CD14-positive monocyte (primary cell): ENCODE data around the gene MISP. TPM values are rescaled to one million over a fixed set of nuclear protein-coding genes. Genes with fewer than 3 reads are reported as not detected.

Source experiments
- DNase-seq, 3 donors: peaks; one replicate each; pipeline ENCODE4 v3.0.0-alpha.2; 2011 to 2022
- H2AFZ ChIP-seq: 2 replicates; pipeline ENCODE4 v1.6.0; 2012; ENCODE audit warnings: mild to moderate bottlenecking, low read depth, low read length, inconsistent platforms; ENCODE audit not compliant: insufficient read depth, poor library complexity, severe bottlenecking
- H3K27ac ChIP-seq, 2 donors: 1 replicate in 1 of 2; 2 replicates in 1 of 2; pipeline ENCODE4 v1.5.1; 2012 to 2013; ENCODE audit warnings: low read length in 2 of 2, control low read depth in 1 of 2, inconsistent platforms in 1 of 2, low read depth in 1 of 2, mild to moderate bottlenecking in 1 of 2
- H3K27me3 ChIP-seq, 2 donors: one replicate each; pipeline versions ENCODE4 v1.6.0 to v1.6.1; 2011 to 2013; ENCODE audit warnings: low read length in 2 of 2; ENCODE audit not compliant: control insufficient read depth in 2 of 2, insufficient read depth in 2 of 2
- H3K36me3 ChIP-seq, 2 donors: replicated peaks in 1 of 2; 1 replicate in 1 of 2; 2 replicates in 1 of 2; pipeline versions ENCODE4 v1.5.1 to v1.6.1; 2012 to 2013; ENCODE audit warnings: low read length in 2 of 2, control low read depth in 1 of 2, inconsistent platforms in 1 of 2, mild to moderate bottlenecking in 1 of 2; ENCODE audit not compliant: insufficient read depth in 2 of 2, control insufficient read depth in 1 of 2
- H3K4me1 ChIP-seq, 2 donors: 1 replicate in 1 of 2; 2 replicates in 1 of 2; pipeline versions ENCODE4 v1.5.1 to v1.6.1; 2012 to 2013; ENCODE audit warnings: low read length in 2 of 2, control low read depth in 1 of 2, inconsistent platforms in 1 of 2, mild to moderate bottlenecking in 1 of 2, moderate library complexity in 1 of 2; ENCODE audit not compliant: insufficient read depth in 2 of 2, control insufficient read depth in 1 of 2
- H3K4me2 ChIP-seq: replicated peaks from 2 replicates; pipeline ENCODE3; 2012; ENCODE audit warnings: low read length, moderate library complexity, mild to moderate bottlenecking; ENCODE audit not compliant: poor library complexity, severe bottlenecking; ENCODE audit errors: extremely low read depth
- H3K4me3 ChIP-seq, 3 experiments: fragments of 200-600 bp in 1 of 3; sonication (generic) in 1 of 3; replicated peaks in 1 of 3; 1 replicate in 2 of 3; 2 replicates in 1 of 3; pipeline ENCODE4 v1.5.1; 2011 to 2013; ENCODE audit warnings: low read length in 3 of 3, mild to moderate bottlenecking in 3 of 3, control low read depth in 2 of 3, low read depth in 2 of 3, inconsistent platforms in 1 of 3, moderate library complexity in 1 of 3
- H3K79me2 ChIP-seq: 2 replicates; pipeline ENCODE4 v1.6.0; 2012; ENCODE audit warnings: mild to moderate bottlenecking, control low read depth, inconsistent platforms, low read length, moderate library complexity; ENCODE audit not compliant: insufficient read depth
- H3K9ac ChIP-seq: 2 replicates; pipeline ENCODE4 v1.6.0; 2017; ENCODE audit warnings: low read length, mild to moderate bottlenecking; ENCODE audit not compliant: insufficient read depth, poor library complexity, severe bottlenecking
- H3K9me3 ChIP-seq, 2 donors: replicated peaks in 1 of 2; 1 replicate in 1 of 2; 2 replicates in 1 of 2; pipeline versions ENCODE4 v1.5.1 to v1.6.1; 2012 to 2013; ENCODE audit warnings: low read length in 2 of 2, control low read depth in 1 of 2; ENCODE audit not compliant: control insufficient read depth in 1 of 2, insufficient read depth in 1 of 2
- H4K20me1 ChIP-seq: 2 replicates; pipeline ENCODE4 v1.6.0; 2012; ENCODE audit warnings: mild to moderate bottlenecking, low read length, control low read depth, moderate library complexity; ENCODE audit not compliant: insufficient read depth
- H3K27ac Mint-ChIP-seq, 7 donors: one replicate each; pipeline ENCODE4 v1.8.0; 2020; ENCODE audit warnings: mild to moderate bottlenecking in 7 of 7, mixed read lengths in 7 of 7, moderate library complexity in 6 of 7, inconsistent platforms in 2 of 7
- H3K27me3 Mint-ChIP-seq, 3 donors: one replicate each; pipeline ENCODE4 v1.8.0; 2021 to 2022; ENCODE audit warnings: low read depth in 3 of 3, mild to moderate bottlenecking in 3 of 3, mixed read lengths in 3 of 3, moderate library complexity in 3 of 3, inconsistent platforms in 1 of 3
- H3K36me3 Mint-ChIP-seq, 2 donors: one replicate each; pipeline ENCODE4 v1.8.0; 2020; ENCODE audit warnings: mixed read lengths in 2 of 2, inconsistent platforms in 1 of 2, mild to moderate bottlenecking in 1 of 2
- H3K4me1 Mint-ChIP-seq: one replicate; pipeline ENCODE4 v1.8.0; 2020; ENCODE audit warnings: mild to moderate bottlenecking, mixed read lengths
- H3K4me3 Mint-ChIP-seq, 2 donors: one replicate each; pipeline ENCODE4 v1.8.0; 2020; ENCODE audit warnings: mild to moderate bottlenecking in 2 of 2, mixed read lengths in 2 of 2, moderate library complexity in 1 of 2
- H3K9me3 Mint-ChIP-seq, 7 donors: one replicate each; pipeline ENCODE4 v1.8.0; 2020 to 2022; ENCODE audit warnings: mixed read lengths in 7 of 7, mild to moderate bottlenecking in 6 of 7, moderate library complexity in 6 of 7, inconsistent platforms in 2 of 7
- CTCF ChIP-seq: fragments of 200-600 bp; IDR thresholded peaks from one replicate; pipeline ENCODE4 v1.8.0; 2022; ENCODE audit warnings: antibody characterized with exemption, mild to moderate bottlenecking
- WGBS: methylation state at CpG from one replicate; pipeline ENCODE4 v1.1.5; 2013; ENCODE audit warnings: missing lambda C conversion rate; ENCODE audit not compliant: insufficient coverage; 5-methylcytosine and 5-hydroxymethylcytosine counted together
- intact Hi-C, 2 donors: fragments of 100-400 bp; cut with micrococcal nuclease; formaldehyde crosslinking; loops; one replicate each; pipeline versions ENCODE4 v1.15.0 to v1.15.1; 2023
- polyA plus RNA-seq, 3 donors: library from polyadenylated mRNA; depleted of rRNA in 1 of 3; unstranded in 2 of 3; stranded (reverse) in 1 of 3; fragments of 300-500 nt in 2 of 3; fragments of >200 nt in 1 of 3; fragmentation: Illumina TruSeq in 2 of 3; gene quantifications; 1 replicate in 2 of 3; 2 replicates in 1 of 3; pipeline ENCODE4 v1.2.3, GENCODE V29; 2012 to 2021

Gene MISP
- polyA plus RNA-seq, 3 donors: not detected

GRCh38 chr19:801861-802497 is 51.1 kb downstream of the MISP start:
- no peak for DNase-seq
- Histone ChIP-seq H3K9ac (no peak overlapping the region), H3K4me1 (peaks cover 33 to 40% of the 10 kb centered on the region in 2 donors), H3K27ac (peak overlapping the region in 1 of 2 donors; percentile 8), H3K9me3 (no peaks in the 10 kb centered on the region), H2AFZ (no peak overlapping the region), H3K4me2 (no peak overlapping the region), H3K27me3 (no peaks in the 10 kb centered on the region), H3K79me2 (peaks cover 92% of the 10 kb centered on the region), H4K20me1 (peaks cover 92% of the 10 kb centered on the region), H3K4me3 (no peak overlapping the region), H3K36me3 (peaks cover 49 to 70% of the 10 kb centered on the region in 2 donors)
- Mint-ChIP-seq H3K36me3 (peaks cover 22 to 59% of the 10 kb centered on the region in 2 donors), H3K4me3 (no peak overlapping the region), H3K27ac (peak overlapping the region in 4 of 7 donors; percentile 13 to 50 (median 33)), H3K4me1 (peaks cover 28% of the 10 kb centered on the region), H3K9me3 (no peaks in the 10 kb centered on the region), H3K27me3 (peaks cover 0 to under 1% (median 0%) of the 10 kb centered on the region in 3 donors)
- intact Hi-C loops: no loop called here
- WGBS: 88% methylated on average over 17 of the region's 23 CpGs
- no peak for TF ChIP-seq CTCF

- Mint-ChIP-seq H3K27me3 (no peaks in the 10 kb centered on the region), H3K36me3 (peaks cover 29 to 65% of the 10 kb centered on the region in 2 donors), H3K4me1 (peaks cover 28% of the 10 kb centered on the region), H3K4me3 (no peak overlapping the region), H3K9me3 (no peaks in the 10 kb centered on the region), H3K27ac (peak overlapping the region in 1 of 7 donors; percentile 66)
- peaks cover 98% of the 10 kb centered on the region for H4K20me1 ChIP-seq
- DNase-seq: no peak
- H3K4me1 ChIP-seq: peaks cover 33 to 40% of the 10 kb centered on the region in 2 donors
- TF ChIP-seq CTCF: no peak
- 90% methylated on average over 24 of the region's 28 CpGs for WGBS
- H3K27ac ChIP-seq: no peak overlapping the region
- no peak overlapping the region for H3K4me2 ChIP-seq
- no peak overlapping the region for H2AFZ ChIP-seq
- H3K27me3 ChIP-seq: no peaks in the 10 kb centered on the region
- no peak overlapping the region for H3K4me3 ChIP-seq
- peaks cover 98% of the 10 kb centered on the region for H3K79me2 ChIP-seq
- H3K9me3 ChIP-seq: no peaks in the 10 kb centered on the region
- peaks cover 55 to 76% of the 10 kb centered on the region in 2 donors for H3K36me3 ChIP-seq
- intact Hi-C loops: no loop called here
- no peak overlapping the region for H3K9ac ChIP-seq
Observed at GRCh38 chr19:802498-803098, 51.7 kb downstream of the MISP start.
